Mucosa of rectum (tissue), 2 donors: ENCODE measurements around the gene LLCFC1.

ENCODE experiments used
- H3K27ac ChIP-seq, 2 donors: one replicate each; pipeline ENCODE4 v1.7.0; 2013; ENCODE audit warnings: inconsistent platforms in 2 of 2, low read depth in 2 of 2, low read length in 2 of 2
- H3K27me3 ChIP-seq, 2 donors: one replicate each; pipeline ENCODE4 v1.7.0; 2013; ENCODE audit warnings: low read length in 2 of 2; ENCODE audit not compliant: control insufficient read depth in 2 of 2, insufficient read depth in 2 of 2
- H3K36me3 ChIP-seq, 2 donors: one replicate each; pipeline ENCODE4 v1.7.0; 2013; ENCODE audit warnings: low read length in 2 of 2; ENCODE audit not compliant: control insufficient read depth in 2 of 2, insufficient read depth in 2 of 2
- H3K4me1 ChIP-seq, 2 donors: one replicate each; pipeline ENCODE4 v1.7.0; 2013; ENCODE audit warnings: low read length in 2 of 2, mild to moderate bottlenecking in 1 of 2; ENCODE audit not compliant: control insufficient read depth in 2 of 2, insufficient read depth in 2 of 2
- H3K4me3 ChIP-seq, 2 donors: one replicate each; pipeline ENCODE4 v1.7.0; 2013; ENCODE audit warnings: low read length in 2 of 2
- H3K9ac ChIP-seq, 2 donors: one replicate each; pipeline ENCODE4 v1.7.0; 2013; ENCODE audit warnings: low read length in 2 of 2, low read depth in 1 of 2, mild to moderate bottlenecking in 1 of 2
- H3K9me3 ChIP-seq, 2 donors: one replicate each; pipeline ENCODE4 v1.7.0; 2013; ENCODE audit warnings: low read length in 2 of 2; ENCODE audit not compliant: control insufficient read depth in 2 of 2
- donor health status: healthy.
- donor health status: Normal muscosa, but diverticular disease.

The LLCFC1 gene

GRCh38 chr7:142897691-142898090, 41.6 kb upstream of the LLCFC1 start:
- H3K27ac ChIP-seq: no peak overlapping the region

GRCh38 chr7:142898377-142899170, 40.7 kb upstream of the LLCFC1 start:
- no peak overlapping the region for H3K27ac ChIP-seq
- H3K36me3 ChIP-seq: no peaks in the 10 kb centered on the region
- no peaks in the 10 kb centered on the region for H3K9me3 ChIP-seq
- no peaks in the 10 kb centered on the region for H3K4me1 ChIP-seq
- H3K4me3 ChIP-seq: no peak overlapping the region
- no peaks in the 10 kb centered on the region for H3K27me3 ChIP-seq
- no peak overlapping the region for H3K9ac ChIP-seq

More at GRCh38 chr7:142897691-142898090, 41.6 kb upstream of the LLCFC1 start:
- no peaks in the 10 kb centered on the region for H3K27me3 ChIP-seq
- no peak overlapping the region for H3K9ac ChIP-seq
- no peaks in the 10 kb centered on the region for H3K4me1 ChIP-seq
- H3K4me3 ChIP-seq: no peak overlapping the region
- no peaks in the 10 kb centered on the region for H3K9me3 ChIP-seq
- no peaks in the 10 kb centered on the region for H3K36me3 ChIP-seq

GRCh38 chr7:142899661-142900060, 39.6 kb upstream of the LLCFC1 start:
- H3K27ac ChIP-seq: no peak overlapping the region
- H3K4me3 ChIP-seq: no peak overlapping the region
- H3K36me3 ChIP-seq: no peaks in the 10 kb centered on the region
- H3K27me3 ChIP-seq: no peaks in the 10 kb centered on the region
- no peak overlapping the region for H3K9ac ChIP-seq
- no peaks in the 10 kb centered on the region for H3K4me1 ChIP-seq
- H3K9me3 ChIP-seq: no peaks in the 10 kb centered on the region

- H3K9me3 ChIP-seq: no peaks in the 10 kb centered on the region
- no peaks in the 10 kb centered on the region for H3K27me3 ChIP-seq
- H3K9ac ChIP-seq: no peak overlapping the region
- H3K36me3 ChIP-seq: no peaks in the 10 kb centered on the region
- no peak overlapping the region for H3K4me3 ChIP-seq
- no peaks in the 10 kb centered on the region for H3K4me1 ChIP-seq
- no peak overlapping the region for H3K27ac ChIP-seq
These were observed 37.6 kb upstream of the LLCFC1 start for GRCh38 chr7:142901426-142902259.

GRCh38 chr7:142904128-142904527, 35.2 kb upstream of the LLCFC1 start:
- no peak overlapping the region for H3K9ac ChIP-seq
- peaks cover 0 to 1% of the 10 kb centered on the region in 2 donors for H3K27me3 ChIP-seq

GRCh38 chr7:142905759-142906158, 33.5 kb upstream of the LLCFC1 start:
- Histone ChIP-seq H3K4me3 (no peak overlapping the region), H3K9me3 (no peaks in the 10 kb centered on the region), H3K27ac (no peak overlapping the region), H3K4me1 (no peaks in the 10 kb centered on the region), H3K9ac (no peak overlapping the region), H3K27me3 (peaks cover 0 to 5% of the 10 kb centered on the region in 2 donors), H3K36me3 (no peaks in the 10 kb centered on the region)

More at GRCh38 chr7:142904128-142904527, 35.2 kb upstream of the LLCFC1 start:
- Histone ChIP-seq H3K36me3 (no peaks in the 10 kb centered on the region), H3K4me1 (no peaks in the 10 kb centered on the region), H3K4me3 (no peak overlapping the region), H3K27ac (no peak overlapping the region), H3K9me3 (no peaks in the 10 kb centered on the region)

- Histone ChIP-seq H3K27ac (no peak overlapping the region), H3K9ac (no peak overlapping the region), H3K4me3 (no peak overlapping the region), H3K4me1 (no peaks in the 10 kb centered on the region), H3K27me3 (peaks cover 2 to 9% of the 10 kb centered on the region in 2 donors), H3K9me3 (no peaks in the 10 kb centered on the region), H3K36me3 (no peaks in the 10 kb centered on the region)
These were observed 32.6 kb upstream of the LLCFC1 start for GRCh38 chr7:142906643-142907042.

- H3K9me3 ChIP-seq: no peaks in the 10 kb centered on the region
- no peak overlapping the region for H3K27ac ChIP-seq
- H3K4me3 ChIP-seq: no peak overlapping the region
- peaks cover 2 to 9% of the 10 kb centered on the region in 2 donors for H3K27me3 ChIP-seq
- no peak overlapping the region for H3K9ac ChIP-seq
- H3K36me3 ChIP-seq: no peaks in the 10 kb centered on the region
- no peaks in the 10 kb centered on the region for H3K4me1 ChIP-seq
These were observed 31.0 kb upstream of the LLCFC1 start for GRCh38 chr7:142908290-142908689.

- Histone ChIP-seq H3K27ac (no peak overlapping the region), H3K9me3 (no peaks in the 10 kb centered on the region), H3K36me3 (no peaks in the 10 kb centered on the region), H3K27me3 (peaks cover 2 to 9% of the 10 kb centered on the region in 2 donors), H3K4me1 (no peaks in the 10 kb centered on the region), H3K4me3 (no peak overlapping the region), H3K9ac (no peak overlapping the region)
These were observed 30.1 kb upstream of the LLCFC1 start for GRCh38 chr7:142908921-142909890.
